Muscle layer of duodenum (tissue), 2 donors: ENCODE measurements around the gene TSEN34.
"Not testable (repeated sequence)": the region's sequence is repeated elsewhere in the genome, so short reads cannot be mapped to it uniquely, and the experiment has no call there.

ENCODE experiments used
- H3K27ac ChIP-seq: one replicate; pipeline ENCODE4 v1.7.0; 2013; ENCODE audit warnings: mild to moderate bottlenecking, low read length
- H3K27me3 ChIP-seq: one replicate; pipeline ENCODE4 v1.7.0; 2013; ENCODE audit warnings: low read depth, mild to moderate bottlenecking, control low read depth, low read length
- H3K36me3 ChIP-seq, 2 donors: one replicate each; pipeline ENCODE4 v1.7.0; 2013; ENCODE audit warnings: low read length in 2 of 2, control low read depth in 1 of 2, mild to moderate bottlenecking in 1 of 2; ENCODE audit not compliant: insufficient read depth in 2 of 2, control insufficient read depth in 1 of 2
- H3K4me1 ChIP-seq, 2 donors: one replicate each; pipeline ENCODE4 v1.7.0; 2013; ENCODE audit warnings: low read length in 2 of 2, mild to moderate bottlenecking in 2 of 2, control low read depth in 1 of 2, moderate library complexity in 1 of 2; ENCODE audit not compliant: insufficient read depth in 2 of 2, control insufficient read depth in 1 of 2
- H3K4me3 ChIP-seq, 2 donors: one replicate each; pipeline ENCODE4 v1.7.0; 2013; ENCODE audit warnings: low read length in 2 of 2, low read depth in 1 of 2, mild to moderate bottlenecking in 1 of 2
- H3K9me3 ChIP-seq, 2 donors: one replicate each; pipeline ENCODE4 v1.7.0; 2013; ENCODE audit warnings: low read length in 2 of 2, control low read depth in 1 of 2, mild to moderate bottlenecking in 1 of 2; ENCODE audit not compliant: control insufficient read depth in 1 of 2
- donor health status: healthy.

The TSEN34 gene

GRCh38 chr19:54214217-54214616 lies 23.1 kb downstream of the TSEN34 start:
- not testable (repeated sequence) for H3K27ac ChIP-seq, H3K27me3 ChIP-seq, H3K4me3 ChIP-seq, H3K36me3 ChIP-seq, H3K9me3 ChIP-seq
- peaks cover 10 to 12% of the 10 kb centered on the region in 2 donors for H3K4me1 ChIP-seq

- not testable (repeated sequence) for H3K27me3 ChIP-seq
These were observed 23.6 kb downstream of the TSEN34 start for GRCh38 chr19:54214734-54215133.

GRCh38 chr19:54216869-54217268 lies 25.8 kb downstream of the TSEN34 start:
- Histone ChIP-seq H3K4me3 (no peak overlapping the region), H3K27ac (no peak overlapping the region), H3K27me3 (no peaks in the 10 kb centered on the region), H3K36me3 (no peaks in the 10 kb centered on the region), H3K9me3 (no peaks in the 10 kb centered on the region), H3K4me1 (no peaks in the 10 kb centered on the region)

More at GRCh38 chr19:54214734-54215133, 23.6 kb downstream of the TSEN34 start:
- H3K4me3 ChIP-seq, H3K27ac ChIP-seq, H3K36me3 ChIP-seq, H3K9me3 ChIP-seq, H3K4me1 ChIP-seq: not testable (repeated sequence)

GRCh38 chr19:54217517-54218247 lies 26.6 kb downstream of the TSEN34 start:
- not testable (repeated sequence) for H3K36me3 ChIP-seq

GRCh38 chr19:54218259-54218658 lies 27.2 kb downstream of the TSEN34 start:
- H3K9me3 ChIP-seq = no peaks in the 10 kb centered on the region
- no peaks in the 10 kb centered on the region for H3K27me3 ChIP-seq
- H3K36me3 ChIP-seq = no peaks in the 10 kb centered on the region
- H3K27ac ChIP-seq = no peak overlapping the region
- H3K4me1 ChIP-seq = no peaks in the 10 kb centered on the region
- no peak overlapping the region for H3K4me3 ChIP-seq

More at GRCh38 chr19:54217517-54218247, 26.6 kb downstream of the TSEN34 start:
- H3K4me1 ChIP-seq, H3K4me3 ChIP-seq, H3K27ac ChIP-seq, H3K27me3 ChIP-seq, H3K9me3 ChIP-seq: not testable (repeated sequence)

- H3K27ac ChIP-seq = no peak overlapping the region
These were observed 28.0 kb downstream of the TSEN34 start for GRCh38 chr19:54218960-54219661.

GRCh38 chr19:54219702-54220101 lies 28.6 kb downstream of the TSEN34 start:
- H3K9me3 ChIP-seq, H3K4me1 ChIP-seq, H3K27ac ChIP-seq, H3K27me3 ChIP-seq, H3K36me3 ChIP-seq, H3K4me3 ChIP-seq: not testable (repeated sequence)

More at GRCh38 chr19:54218960-54219661, 28.0 kb downstream of the TSEN34 start:
- Histone ChIP-seq H3K27me3 (no peaks in the 10 kb centered on the region), H3K36me3 (no peaks in the 10 kb centered on the region), H3K4me3 (no peak overlapping the region), H3K4me1 (no peaks in the 10 kb centered on the region), H3K9me3 (no peaks in the 10 kb centered on the region)

GRCh38 chr19:54221947-54222346 lies 30.8 kb downstream of the TSEN34 start:
- not testable (repeated sequence) for H3K27ac ChIP-seq

GRCh38 chr19:54222474-54223276 lies 31.6 kb downstream of the TSEN34 start, which contains the start of gene LILRB3:
Gene LILRB3, minus strand, starts transcription at chr19:54223007. Its CDS starts 31 bp downstream, at chr19:54222976.
- H3K36me3 ChIP-seq, H3K27me3 ChIP-seq, H3K27ac ChIP-seq, H3K4me1 ChIP-seq, H3K9me3 ChIP-seq: not testable (repeated sequence)
- H3K4me3 ChIP-seq = peak within 1 kb of the TSS in 1 of 2 donors; percentile 33

More at GRCh38 chr19:54221947-54222346, 30.8 kb downstream of the TSEN34 start:
- not testable (repeated sequence) for H3K9me3 ChIP-seq, H3K4me1 ChIP-seq, H3K4me3 ChIP-seq, H3K36me3 ChIP-seq, H3K27me3 ChIP-seq

GRCh38 chr19:54223277-54223936 lies 32.3 kb downstream of the TSEN34 start:
- not testable (repeated sequence) for H3K27ac ChIP-seq, H3K36me3 ChIP-seq, H3K4me1 ChIP-seq, H3K4me3 ChIP-seq, H3K27me3 ChIP-seq, H3K9me3 ChIP-seq

- not testable (repeated sequence) for H3K9me3 ChIP-seq, H3K4me1 ChIP-seq, H3K4me3 ChIP-seq, H3K27ac ChIP-seq, H3K36me3 ChIP-seq, H3K27me3 ChIP-seq
These were observed 32.8 kb downstream of the TSEN34 start for GRCh38 chr19:54223937-54224281.
